Skeletal muscle tissue (tissue), 4 donors: ENCODE results near the gene GTF2IRD1. TPM values are rescaled to one million over a fixed set of nuclear protein-coding genes. Genes with fewer than 3 reads are reported as not detected.
A peak's percentile ranks its signal among the peaks of the same experiment; 100 is the strongest.

Experiments used
- H3K27ac ChIP-seq: one replicate; pipeline ENCODE4 v1.7.0; 2013; ENCODE audit warnings: mild to moderate bottlenecking, low read depth, low read length, inconsistent platforms
- H3K27me3 ChIP-seq, 3 donors: one replicate each; pipeline ENCODE4 v1.7.0; 2013; ENCODE audit warnings: low read length in 3 of 3; ENCODE audit not compliant: control insufficient read depth in 3 of 3, insufficient read depth in 3 of 3
- H3K36me3 ChIP-seq, 3 donors: one replicate each; pipeline ENCODE4 v1.7.0; 2013; ENCODE audit warnings: low read length in 3 of 3; ENCODE audit not compliant: control insufficient read depth in 3 of 3, insufficient read depth in 3 of 3
- H3K4me1 ChIP-seq, 3 donors: one replicate each; pipeline ENCODE4 v1.7.0; 2013; ENCODE audit warnings: low read length in 3 of 3, mild to moderate bottlenecking in 3 of 3; ENCODE audit not compliant: control insufficient read depth in 3 of 3, insufficient read depth in 3 of 3
- H3K4me3 ChIP-seq, 3 donors: one replicate each; pipeline ENCODE4 v1.7.0; 2013; ENCODE audit warnings: low read length in 3 of 3
- H3K9ac ChIP-seq, 3 donors: one replicate each; pipeline ENCODE4 v1.7.0; 2013; ENCODE audit warnings: low read length in 3 of 3, mild to moderate bottlenecking in 3 of 3, moderate library complexity in 2 of 3, low read depth in 1 of 3
- H3K9me3 ChIP-seq, 3 donors: one replicate each; pipeline ENCODE4 v1.7.0; 2013; ENCODE audit warnings: low read length in 3 of 3; ENCODE audit not compliant: control insufficient read depth in 3 of 3
- total RNA-seq: library from RNA; depleted of rRNA; stranded (reverse); fragments of >200 nt; gene quantifications from one replicate; pipeline ENCODE4 v1.2.3, GENCODE V29; 2014
- donor health status: Osteomylitis.

GTF2IRD1 gene
- total RNA-seq, 1 donor from 2014 or later: 16.2 TPM

DNA sequence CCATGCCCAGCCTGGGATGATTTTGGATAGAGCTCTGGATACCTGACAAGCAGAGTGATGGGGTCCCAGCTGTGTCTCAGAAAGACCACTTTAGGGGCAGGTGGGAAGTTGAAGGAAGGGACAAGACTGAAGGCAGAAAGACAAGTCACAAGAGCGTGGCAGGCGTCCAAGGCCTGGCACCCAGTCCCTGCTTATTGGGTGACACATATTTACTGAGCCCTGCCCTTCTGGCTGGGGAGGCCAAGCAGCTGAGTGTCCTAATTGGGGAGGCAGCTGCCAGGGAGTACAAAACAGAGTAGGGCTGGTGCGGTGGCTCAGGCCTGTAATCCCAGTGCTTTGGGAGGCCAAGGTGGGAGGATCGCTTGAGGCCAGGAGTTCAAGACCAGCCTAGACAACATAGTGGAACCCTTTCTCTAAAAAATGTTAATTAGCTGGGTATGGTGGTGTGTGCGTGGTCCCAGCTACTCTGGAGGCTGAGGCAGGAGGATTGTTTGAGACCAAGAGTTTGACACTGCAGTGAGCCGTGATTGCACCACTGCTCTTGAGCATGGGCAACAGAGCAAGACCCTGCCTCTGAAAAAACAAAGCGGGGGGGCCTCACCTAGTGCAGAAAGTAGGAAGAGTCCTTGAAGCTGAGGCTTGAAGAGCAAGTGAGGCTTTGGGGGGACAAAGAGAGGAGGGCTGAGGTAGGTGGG is 150.8 kb downstream of the GTF2IRD1 start:
- Histone ChIP-seq H3K9ac (peak overlapping the region in 1 of 3 donors; percentile 25), H3K9me3 (no peaks in the 10 kb centered on the region), H3K4me1 (peaks cover 6 to 18% (median 17%) of the 10 kb centered on the region in 3 donors), H3K27ac (peak overlapping the region; percentile 47), H3K27me3 (no peaks in the 10 kb centered on the region), H3K4me3 (no peak overlapping the region), H3K36me3 (peaks cover 3 to 7% (median 6%) of the 10 kb centered on the region in 3 donors)

DNA sequence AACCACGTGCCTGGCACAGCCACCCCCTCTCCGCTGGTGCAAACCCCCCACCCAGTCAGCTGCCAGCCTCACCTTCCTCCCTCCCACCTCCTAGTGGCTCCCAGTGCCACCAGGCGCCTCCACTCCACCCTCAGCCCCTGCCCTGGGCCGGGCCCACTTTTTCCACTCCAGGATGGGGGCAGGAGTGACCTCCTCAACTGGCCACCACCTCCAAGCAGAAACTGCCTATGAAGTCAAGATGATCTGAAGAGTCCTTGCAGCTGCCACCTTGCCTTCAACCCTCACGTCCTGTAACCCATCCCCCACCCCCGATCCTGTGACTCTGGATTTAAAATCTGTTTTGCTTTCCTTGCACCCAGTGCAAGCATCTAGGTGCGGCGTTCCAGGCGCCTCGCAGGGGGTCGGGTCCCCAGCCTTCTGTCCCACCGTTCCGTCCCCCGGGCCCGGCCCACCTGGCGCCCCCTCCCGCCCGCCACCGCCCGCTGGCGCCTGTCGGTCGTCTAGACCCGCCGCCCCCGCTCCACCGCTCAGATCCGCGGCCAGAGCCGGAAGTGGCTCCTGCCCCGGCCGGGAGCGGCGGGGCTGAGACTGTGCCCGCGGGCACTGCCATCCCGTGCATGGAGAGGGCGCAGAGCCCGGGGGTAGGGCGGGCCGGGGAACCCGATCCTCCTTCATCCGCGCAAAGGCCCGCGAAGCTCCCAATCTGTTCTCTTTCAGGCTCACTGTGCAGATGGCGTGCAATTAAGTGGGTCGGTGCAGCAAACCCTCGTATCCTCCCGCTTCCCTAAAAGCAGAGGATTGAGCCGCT is 152.6 kb downstream of the GTF2IRD1 start:
- H3K4me3 ChIP-seq: peak overlapping the region; percentile 34 to 59 (median 56)
- H3K9me3 ChIP-seq: no peaks in the 10 kb centered on the region
- H3K27ac ChIP-seq: peak overlapping the region; percentile 72
- peak overlapping the region; percentile 14 to 74 (median 61) for H3K9ac ChIP-seq
- peaks cover 6 to 18% (median 17%) of the 10 kb centered on the region in 3 donors for H3K4me1 ChIP-seq
- H3K27me3 ChIP-seq: no peaks in the 10 kb centered on the region
- no peaks in the 10 kb centered on the region for H3K36me3 ChIP-seq

DNA sequence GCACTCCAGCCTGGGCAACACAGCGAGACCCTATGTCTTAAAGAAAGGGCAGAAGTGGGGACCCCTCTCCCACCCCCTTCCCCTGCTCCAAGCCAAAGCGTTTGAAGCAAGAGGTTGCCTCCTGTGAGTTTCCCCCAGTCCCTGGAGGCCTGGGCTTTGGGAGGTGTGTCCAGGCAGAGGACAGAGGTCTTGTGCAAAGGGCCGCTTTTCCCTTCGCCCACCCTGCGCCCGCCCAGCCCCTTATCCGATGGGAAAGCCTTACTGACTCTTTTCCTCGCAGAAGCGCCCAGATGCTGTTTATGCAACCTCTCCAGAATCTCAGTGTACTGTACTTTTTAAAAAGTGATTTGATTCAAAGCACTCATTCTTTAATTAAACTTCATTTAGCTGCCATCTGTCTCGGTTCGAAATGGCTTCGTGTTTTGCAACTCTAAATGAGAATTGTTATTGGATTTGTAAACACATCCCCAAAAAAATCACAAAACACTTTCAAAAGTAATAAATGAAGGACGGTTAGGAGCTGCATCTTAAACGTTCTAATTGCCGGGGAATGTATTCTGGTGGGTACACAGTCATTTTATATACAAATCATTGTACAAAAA is 153.3 kb downstream of the GTF2IRD1 start:
- H3K27me3 ChIP-seq: no peaks in the 10 kb centered on the region
- H3K27ac ChIP-seq: no peak overlapping the region
- H3K9me3 ChIP-seq: no peaks in the 10 kb centered on the region
- H3K9ac ChIP-seq: peak overlapping the region; percentile 12 to 74 (median 61)
- peak overlapping the region; percentile 34 to 56 (median 48) for H3K4me3 ChIP-seq
- H3K4me1 ChIP-seq: peaks cover 6 to 18% (median 17%) of the 10 kb centered on the region in 3 donors
- no peaks in the 10 kb centered on the region for H3K36me3 ChIP-seq

DNA sequence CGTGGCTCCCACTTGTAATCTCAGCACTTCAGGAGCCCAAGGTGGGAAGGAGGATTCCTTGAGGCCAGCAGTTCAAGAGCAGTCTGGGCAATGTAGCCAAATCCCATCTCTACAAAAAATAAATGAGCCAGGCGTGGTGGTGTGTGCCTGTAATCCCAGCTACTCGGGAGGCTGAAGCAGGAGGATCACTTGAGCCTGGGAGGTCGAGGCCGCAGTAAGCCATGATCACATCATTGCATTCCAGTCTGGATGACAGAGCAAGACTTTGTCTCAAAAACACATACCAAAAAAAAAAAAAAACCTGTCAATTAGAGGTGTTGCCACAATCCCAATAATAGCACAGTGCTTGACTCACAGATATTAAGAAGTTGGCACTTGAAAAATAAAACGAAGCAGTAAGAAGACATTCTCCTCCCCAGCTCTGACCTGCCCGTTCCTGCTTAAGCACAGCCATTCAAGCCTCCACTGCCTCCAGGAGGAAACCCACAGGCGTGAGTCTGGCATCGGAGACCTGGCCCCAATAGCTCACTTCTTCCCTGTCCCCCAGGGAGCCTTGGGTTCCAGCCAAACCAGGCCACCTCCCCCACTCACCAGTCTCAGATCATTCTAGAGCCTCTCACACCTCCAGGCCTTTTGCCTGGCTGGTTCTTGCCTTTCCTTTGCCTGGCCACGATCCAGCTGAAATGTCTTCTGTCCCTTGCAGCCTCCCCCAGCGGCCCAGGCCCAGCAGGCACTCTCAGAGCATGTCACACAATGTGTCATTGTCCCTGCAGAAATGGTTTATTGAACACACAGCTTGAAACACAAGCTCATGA is 158.5 kb downstream of the GTF2IRD1 start:
- H3K4me1 ChIP-seq: peaks cover 6 to 20% (median 9%) of the 10 kb centered on the region in 3 donors
- no peak overlapping the region for H3K4me3 ChIP-seq
- H3K9ac ChIP-seq: peak overlapping the region in 1 of 3 donors; percentile 40
- H3K9me3 ChIP-seq: no peaks in the 10 kb centered on the region
- H3K27ac ChIP-seq: peak overlapping the region; percentile 25
- no peaks in the 10 kb centered on the region for H3K36me3 ChIP-seq
- no peaks in the 10 kb centered on the region for H3K27me3 ChIP-seq

DNA sequence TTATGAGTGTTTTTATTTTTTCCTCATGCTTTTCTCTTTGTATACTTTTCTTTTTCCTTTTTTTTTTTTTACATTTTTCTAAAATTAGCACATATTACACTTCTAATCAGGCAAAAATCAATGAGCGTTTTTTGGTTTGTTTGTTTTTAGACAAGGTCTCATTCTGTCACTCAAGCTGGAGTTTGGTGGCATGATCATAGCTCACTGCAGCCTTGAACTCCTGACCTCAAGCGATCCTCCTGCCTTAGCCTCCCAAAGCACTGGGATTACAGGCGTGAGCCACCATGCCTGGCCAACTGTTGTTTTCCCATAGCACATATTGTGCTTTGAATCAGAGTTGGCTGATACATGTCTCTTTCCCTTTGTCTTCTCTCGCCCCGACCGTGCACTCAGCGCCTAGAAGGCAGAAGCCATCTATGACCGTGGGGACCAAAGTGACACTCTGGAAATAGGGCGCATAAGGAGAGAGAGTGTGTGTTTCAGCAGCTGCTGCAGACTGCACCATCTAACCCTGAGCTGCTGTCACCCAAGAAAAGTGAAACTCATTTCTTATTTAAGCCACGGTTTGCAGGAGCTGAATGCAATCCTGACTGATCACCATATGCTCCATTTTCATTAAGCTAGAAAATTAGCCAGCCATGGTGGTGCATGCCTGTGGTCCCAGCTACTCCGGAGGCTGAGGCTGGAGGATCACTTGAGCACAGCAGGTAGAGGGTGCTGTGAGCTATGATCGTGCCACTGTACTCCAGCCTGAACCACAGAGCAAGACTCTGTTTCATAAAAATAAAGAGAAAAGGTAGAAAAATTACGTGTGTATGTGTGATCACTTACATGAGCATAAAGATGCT is 162.5 kb downstream of the GTF2IRD1 start:
- Histone ChIP-seq H3K4me1 (peaks cover 19 to 37% (median 27%) of the 10 kb centered on the region in 3 donors), H3K9me3 (no peaks in the 10 kb centered on the region), H3K4me3 (no peak overlapping the region), H3K9ac (no peak overlapping the region), H3K27me3 (no peaks in the 10 kb centered on the region), H3K36me3 (no peaks in the 10 kb centered on the region), H3K27ac (no peak overlapping the region)

DNA sequence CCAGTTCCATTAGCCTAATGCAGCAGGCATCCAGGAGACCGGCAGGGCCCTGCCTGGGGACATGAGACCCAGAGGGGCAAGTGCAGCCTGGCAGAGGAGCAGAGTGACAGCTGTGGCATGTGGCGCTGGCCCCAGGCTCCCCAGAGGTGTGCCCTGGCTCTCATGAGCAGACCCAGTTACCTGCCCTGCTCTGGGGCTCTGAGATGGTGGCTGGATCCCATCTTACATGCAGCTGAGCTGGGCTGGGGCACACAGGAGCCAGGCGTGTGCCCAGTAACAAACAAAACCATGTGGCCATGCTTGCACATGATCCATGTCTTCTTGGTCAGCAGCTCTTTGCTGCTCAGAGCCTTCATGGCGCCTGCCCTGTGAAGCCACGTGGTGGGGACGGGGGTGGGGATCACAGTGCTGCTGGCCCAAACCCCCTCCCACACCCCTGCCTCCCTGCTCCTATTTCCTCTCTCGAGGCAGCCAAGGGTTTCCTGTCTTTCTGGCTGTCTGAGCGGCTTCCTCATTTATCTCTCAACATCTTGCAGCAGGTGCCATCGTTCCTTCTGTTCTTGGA is 163.6 kb downstream of the GTF2IRD1 start:
- no peaks in the 10 kb centered on the region for H3K36me3 ChIP-seq
- H3K4me3 ChIP-seq: peak overlapping the region in 2 of 3 donors; percentile 26 to 35
- peak overlapping the region; percentile 72 for H3K27ac ChIP-seq
- peak overlapping the region in 2 of 3 donors; percentile 50 to 51 for H3K9ac ChIP-seq
- no peaks in the 10 kb centered on the region for H3K27me3 ChIP-seq
- H3K9me3 ChIP-seq: no peaks in the 10 kb centered on the region
- peaks cover 19 to 35% (median 26%) of the 10 kb centered on the region in 3 donors for H3K4me1 ChIP-seq

DNA sequence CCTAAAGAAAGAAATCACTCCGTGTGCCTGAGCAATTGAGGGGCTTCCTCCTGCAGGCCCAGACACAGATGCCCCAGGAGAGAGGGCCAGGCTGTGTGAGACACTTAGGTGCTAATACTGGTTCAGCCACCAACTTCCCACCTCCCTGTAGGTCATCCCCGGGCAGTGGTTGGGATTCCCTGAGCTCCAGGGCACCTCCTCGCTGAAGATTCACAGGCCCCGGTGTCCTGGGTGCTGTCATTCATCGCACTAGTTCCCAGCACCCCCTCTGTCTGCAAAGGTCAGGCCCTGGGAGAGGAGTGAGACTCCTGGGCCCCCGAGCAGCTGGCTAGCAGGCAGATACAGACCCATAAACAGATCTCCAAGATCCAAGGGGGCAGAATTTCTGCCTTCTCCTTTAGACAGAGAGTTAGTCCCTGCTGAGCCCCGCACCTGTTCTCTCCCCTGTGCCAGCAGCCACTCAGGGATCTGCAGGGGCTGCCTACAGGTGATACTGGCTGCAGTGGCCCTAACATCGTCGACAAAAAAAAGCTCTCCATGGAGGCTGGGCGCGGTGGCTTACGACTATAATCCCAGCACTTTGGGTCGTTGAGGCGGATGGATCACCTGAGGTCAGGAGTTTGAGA is 165.6 kb downstream of the GTF2IRD1 start:
- Histone ChIP-seq H3K4me3 (no peak overlapping the region), H3K9me3 (no peaks in the 10 kb centered on the region), H3K27ac (no peak overlapping the region)

DNA sequence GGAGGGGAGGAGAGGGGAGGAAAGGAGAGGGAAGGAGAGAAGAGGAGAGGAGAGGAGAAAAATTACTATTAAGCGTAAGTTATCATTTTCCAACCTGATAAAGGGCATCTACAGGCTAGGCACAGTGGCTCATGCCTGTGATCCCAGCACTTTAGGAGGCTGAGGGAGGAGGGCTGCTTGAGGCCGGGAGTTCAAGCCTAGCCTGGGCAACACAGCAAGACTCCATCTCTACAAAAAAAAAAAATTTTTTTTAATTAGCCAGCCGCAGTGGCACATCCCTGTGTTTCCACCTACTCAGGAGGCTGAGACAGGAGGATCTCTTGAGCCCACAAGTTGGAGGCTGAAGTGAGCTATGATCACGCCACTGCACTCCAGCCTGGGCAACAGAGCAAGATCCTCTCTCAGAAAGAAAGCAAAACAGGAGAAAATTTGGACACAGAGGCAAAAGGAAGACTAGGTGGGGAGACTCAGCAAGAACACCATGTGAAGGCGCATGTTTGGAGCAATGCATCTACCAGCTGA is 168.6 kb downstream of the GTF2IRD1 start:
- no peaks in the 10 kb centered on the region for H3K9me3 ChIP-seq
- no peaks in the 10 kb centered on the region for H3K36me3 ChIP-seq
- no peak overlapping the region for H3K9ac ChIP-seq
- no peak overlapping the region for H3K27ac ChIP-seq
- peaks cover 13 to 17% (median 17%) of the 10 kb centered on the region in 3 donors for H3K4me1 ChIP-seq
- H3K4me3 ChIP-seq: no peak overlapping the region
- no peaks in the 10 kb centered on the region for H3K27me3 ChIP-seq

More for the DNA sequence above, 165.6 kb downstream of the GTF2IRD1 start:
- H3K27me3 ChIP-seq: no peaks in the 10 kb centered on the region
- H3K9ac ChIP-seq: peak overlapping the region in 1 of 3 donors; percentile 40
- no peaks in the 10 kb centered on the region for H3K36me3 ChIP-seq
- H3K4me1 ChIP-seq: peaks cover 18 to 29% (median 22%) of the 10 kb centered on the region in 3 donors
